ENCODE data around the gene FRAT1. TPM values are rescaled to one million over a fixed set of nuclear protein-coding genes. Genes with fewer than 3 reads are reported as not detected.
"Not testable (repeated sequence)": the region's sequence is repeated elsewhere in the genome, so short reads cannot be mapped to it uniquely, and the experiment has no call there.

FRAT1 gene
- total RNA-seq, 1 donor from 2014 or later: 3.3 TPM

DNA sequence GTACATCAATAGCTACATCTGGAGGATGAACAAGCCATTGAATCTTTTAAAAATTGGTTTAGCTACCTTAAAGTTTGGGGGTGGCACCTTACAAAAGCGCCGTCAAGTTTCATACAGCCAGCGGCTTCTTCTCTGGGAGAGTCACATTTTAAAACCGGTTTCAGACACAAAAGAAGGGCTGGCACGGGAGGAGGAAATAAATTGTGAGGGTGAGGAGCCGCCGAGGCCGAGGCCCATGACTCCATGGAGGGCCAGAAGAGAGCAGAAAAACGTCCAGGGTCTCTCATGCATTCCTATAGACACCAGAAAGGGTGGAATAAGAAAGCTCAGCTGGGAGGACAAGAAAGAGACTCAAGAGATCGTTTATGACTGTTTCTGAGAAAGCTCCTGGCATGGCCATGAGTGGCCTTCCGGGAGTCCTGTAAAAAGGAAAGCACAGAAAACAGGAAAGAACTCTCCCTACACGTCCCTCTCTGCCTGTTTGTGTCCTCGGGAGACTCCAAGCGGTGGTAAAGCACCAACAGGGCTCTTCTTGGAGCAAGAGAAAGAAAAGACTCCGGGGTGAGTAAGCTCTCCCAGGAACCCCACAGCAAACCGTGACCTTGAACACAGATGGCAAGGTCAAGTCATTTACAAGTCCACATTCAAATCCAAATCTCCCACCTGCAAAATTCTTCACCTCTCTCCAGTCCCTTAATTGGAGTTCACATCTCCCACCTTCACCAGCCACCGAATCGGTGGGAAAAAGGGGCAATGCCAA lies 13.7 kb downstream of the FRAT1 start:
- Mint-ChIP-seq H3K36me3 (ENCODE audit: low read depth) (peaks cover 15% of the 10 kb centered on the region), H3K4me1 (ENCODE audit: low read depth) (peaks cover 51% of the 10 kb centered on the region), H3K27ac (peak overlapping the region; percentile 75), H3K27me3 (ENCODE audit: insufficient read depth) (peaks cover 20% of the 10 kb centered on the region), H3K4me3 (peak overlapping the region; percentile 86), H3K9me3 (no peaks in the 10 kb centered on the region)
- DNase-seq (ENCODE audit: low spot score): no peak
- intact Hi-C loops (cut with micrococcal nuclease): loop anchor here (1.0 to 10.0 kb wide), 4 partner anchors 11 to 745 kb away; partner anchors contain the start of gene TM9SF3

GRCh38 chr10:97333351-97333600 lies 14.2 kb downstream of the FRAT1 start:
- H3K36me3 Mint-ChIP-seq (ENCODE audit: low read depth): peaks cover 13% of the 10 kb centered on the region
- H3K27me3 Mint-ChIP-seq (ENCODE audit: insufficient read depth): peaks cover 24% of the 10 kb centered on the region
- H3K9me3 Mint-ChIP-seq: no peaks in the 10 kb centered on the region
- intact Hi-C loops (cut with micrococcal nuclease): loop anchor here (1.0 to 10.0 kb wide), 4 partner anchors 12 to 746 kb away; partner anchors contain the start of gene TM9SF3
- DNase-seq (ENCODE audit: low spot score): no peak
- H3K27ac Mint-ChIP-seq: peak overlapping the region; percentile 75
- H3K4me3 Mint-ChIP-seq: peak overlapping the region; percentile 86
- peaks cover 46% of the 10 kb centered on the region for H3K4me1 Mint-ChIP-seq (ENCODE audit: low read depth)

GRCh38 chr10:97333601-97334369 lies 14.7 kb downstream of the FRAT1 start:
- H3K27ac Mint-ChIP-seq: peak overlapping the region; percentile 75
- intact Hi-C loops (cut with micrococcal nuclease): loop anchor here (1.0 to 10.0 kb wide), 6 partner anchors 12 to 746 kb away; partner anchors contain the start of genes ARHGAP19, MORN4 and TM9SF3
- H3K36me3 Mint-ChIP-seq (ENCODE audit: low read depth): peaks cover 12% of the 10 kb centered on the region
- H3K4me1 Mint-ChIP-seq (ENCODE audit: low read depth): peaks cover 41% of the 10 kb centered on the region
- peak overlapping the region; percentile 86 for H3K4me3 Mint-ChIP-seq
- DNase-seq (ENCODE audit: low spot score): peak; percentile 21
- H3K27me3 Mint-ChIP-seq (ENCODE audit: insufficient read depth): peaks cover 24% of the 10 kb centered on the region
- no peaks in the 10 kb centered on the region for H3K9me3 Mint-ChIP-seq

- H3K27ac Mint-ChIP-seq: peak within 1 kb of the TSS; percentile 75
- H3K4me3 Mint-ChIP-seq: peak within 1 kb of the TSS; percentile 86
- DNase-seq (ENCODE audit: low spot score): peak; percentile 83
- intact Hi-C loops (cut with micrococcal nuclease): loop anchor here (1.0 to 10.0 kb wide), 6 partner anchors 42 to 747 kb away; partner anchors contain the start of genes ARHGAP19, MORN4 and TM9SF3
- H3K36me3 Mint-ChIP-seq (ENCODE audit: low read depth): peaks cover 11% of the 10 kb centered on the region
- H3K9me3 Mint-ChIP-seq: no peaks in the 10 kb centered on the region
- peaks cover 34% of the 10 kb centered on the region for H3K4me1 Mint-ChIP-seq (ENCODE audit: low read depth)
- peaks cover 24% of the 10 kb centered on the region for H3K27me3 Mint-ChIP-seq (ENCODE audit: insufficient read depth)
Measured at GRCh38 chr10:97334370-97335175, 15.5 kb downstream of the FRAT1 start, which contains the start of gene FRAT2. Gene FRAT2, minus strand, starts transcription at chr10:97334729. Its CDS starts 157 bp downstream, at chr10:97334572.

- no peak for DNase-seq (ENCODE audit: low spot score)
- Mint-ChIP-seq H3K4me1 (ENCODE audit: low read depth) (peaks cover 30% of the 10 kb centered on the region), H3K36me3 (ENCODE audit: low read depth) (peaks cover 7% of the 10 kb centered on the region), H3K4me3 (peak overlapping the region; percentile 53), H3K27ac (no peak overlapping the region), H3K27me3 (ENCODE audit: insufficient read depth) (peaks cover 24% of the 10 kb centered on the region), H3K9me3 (no peaks in the 10 kb centered on the region)
- intact Hi-C loops (cut with micrococcal nuclease): loop anchor here (1.0 to 10.0 kb wide), 3 partner anchors 65 to 360 kb away; no protein-coding TSS in a partner anchor
Measured at GRCh38 chr10:97335188-97335619, 16.1 kb downstream of the FRAT1 start.

- Mint-ChIP-seq H3K27me3 (ENCODE audit: insufficient read depth) (peaks cover 24% of the 10 kb centered on the region), H3K27ac (peak overlapping the region; percentile 69)
- intact Hi-C loops (cut with micrococcal nuclease): loop anchor here (10.0 kb wide), 1 partner anchor 361 kb away; no protein-coding TSS in a partner anchor
Measured at GRCh38 chr10:97336006-97336405, 16.9 kb downstream of the FRAT1 start.

GRCh38 chr10:97336446-97336845 lies 17.4 kb downstream of the FRAT1 start:
- H3K9me3 Mint-ChIP-seq: no peaks in the 10 kb centered on the region
- no peak overlapping the region for H3K27ac Mint-ChIP-seq

More at GRCh38 chr10:97336006-97336405, 16.9 kb downstream of the FRAT1 start:
- H3K4me1 Mint-ChIP-seq (ENCODE audit: low read depth): peaks cover 30% of the 10 kb centered on the region
- H3K9me3 Mint-ChIP-seq: no peaks in the 10 kb centered on the region
- H3K36me3 Mint-ChIP-seq (ENCODE audit: low read depth): peaks cover 6% of the 10 kb centered on the region
- DNase-seq (ENCODE audit: low spot score): no peak
- peak overlapping the region; percentile 53 for H3K4me3 Mint-ChIP-seq

GRCh38 chr10:97336942-97337831 lies 18.1 kb downstream of the FRAT1 start:
- Mint-ChIP-seq H3K27me3 (ENCODE audit: insufficient read depth) (peaks cover 27% of the 10 kb centered on the region), H3K27ac (no peak overlapping the region), H3K9me3 (no peaks in the 10 kb centered on the region), H3K36me3 (ENCODE audit: low read depth) (peaks cover 3% of the 10 kb centered on the region), H3K4me1 (ENCODE audit: low read depth) (peaks cover 20% of the 10 kb centered on the region), H3K4me3 (peak overlapping the region; percentile 12)
- no peak for DNase-seq (ENCODE audit: low spot score)
- intact Hi-C loops (cut with micrococcal nuclease): loop anchor here (10.0 kb wide), 1 partner anchor 362 kb away; no protein-coding TSS in a partner anchor

More at GRCh38 chr10:97336446-97336845, 17.4 kb downstream of the FRAT1 start:
- H3K4me3 Mint-ChIP-seq: peak overlapping the region; percentile 12
- H3K27me3 Mint-ChIP-seq (ENCODE audit: insufficient read depth): peaks cover 27% of the 10 kb centered on the region
- no peak for DNase-seq (ENCODE audit: low spot score)
- H3K36me3 Mint-ChIP-seq (ENCODE audit: low read depth): peaks cover 3% of the 10 kb centered on the region
- peaks cover 25% of the 10 kb centered on the region for H3K4me1 Mint-ChIP-seq (ENCODE audit: low read depth)
- intact Hi-C loops (cut with micrococcal nuclease): loop anchor here (10.0 kb wide), 1 partner anchor 362 kb away; no protein-coding TSS in a partner anchor

DNA sequence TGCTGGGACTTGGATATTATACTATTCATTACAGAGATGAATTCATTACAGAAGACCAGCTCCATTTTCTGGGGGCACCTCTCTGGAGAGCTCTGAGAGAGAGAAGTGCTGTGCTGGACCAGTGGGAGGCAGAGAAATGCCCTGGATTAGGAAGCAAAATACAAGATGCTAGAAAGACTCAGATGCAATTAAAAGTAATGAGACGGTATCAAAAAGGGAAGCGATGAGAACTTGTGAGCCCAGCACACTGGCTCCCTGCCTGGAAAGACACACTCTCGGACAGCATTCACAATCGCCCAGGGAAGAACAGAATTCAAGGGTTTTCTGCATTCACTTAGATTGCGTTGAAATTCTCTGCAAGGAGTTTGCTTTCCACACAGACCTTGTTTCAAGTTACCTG lies 19.0 kb downstream of the FRAT1 start:
- Mint-ChIP-seq H3K4me1 (ENCODE audit: low read depth) (peaks cover 11% of the 10 kb centered on the region), H3K4me3 (no peak overlapping the region), H3K36me3 (ENCODE audit: low read depth) (no peaks in the 10 kb centered on the region), H3K9me3 (no peaks in the 10 kb centered on the region), H3K27me3 (ENCODE audit: insufficient read depth) (peaks cover 27% of the 10 kb centered on the region), H3K27ac (no peak overlapping the region)
- no peak for DNase-seq (ENCODE audit: low spot score)
- intact Hi-C loops (cut with micrococcal nuclease): loop anchor here (10.0 kb wide), 1 partner anchor 363 kb away; no protein-coding TSS in a partner anchor

DNA sequence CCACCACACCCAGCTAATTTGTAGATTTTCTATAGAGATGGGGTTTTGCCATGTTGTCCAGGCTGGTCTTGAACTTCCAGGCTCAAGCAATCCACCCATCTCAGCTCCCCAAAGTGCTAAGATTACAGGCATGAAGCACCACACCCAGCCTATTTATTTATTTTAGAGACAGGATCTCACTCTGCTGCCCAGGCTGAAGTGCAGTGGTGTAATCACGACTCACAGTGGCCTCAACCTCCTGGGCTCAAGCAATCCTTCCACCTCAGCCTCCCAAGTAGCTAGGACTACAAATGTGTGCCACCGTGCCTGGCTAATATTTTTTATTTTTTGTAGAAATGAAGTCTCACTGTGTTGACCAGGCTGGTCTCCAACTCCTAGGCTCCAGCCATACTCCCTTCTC lies 22.3 kb downstream of the FRAT1 start:
- no peak for DNase-seq (ENCODE audit: low spot score)
- intact Hi-C loops (cut with micrococcal nuclease): no loop called here
- no peaks in the 10 kb centered on the region for H3K4me1 Mint-ChIP-seq (ENCODE audit: low read depth)
- no peak overlapping the region for H3K4me3 Mint-ChIP-seq
- H3K36me3 Mint-ChIP-seq (ENCODE audit: low read depth): no peaks in the 10 kb centered on the region
- H3K27ac Mint-ChIP-seq: no peak overlapping the region
- H3K27me3 Mint-ChIP-seq (ENCODE audit: insufficient read depth): peaks cover 24% of the 10 kb centered on the region
- no peaks in the 10 kb centered on the region for H3K9me3 Mint-ChIP-seq

GRCh38 chr10:97343664-97344063 lies 24.6 kb downstream of the FRAT1 start:
- DNase-seq (ENCODE audit: low spot score); intact Hi-C loops (cut with micrococcal nuclease); H3K36me3 Mint-ChIP-seq (ENCODE audit: low read depth); H3K4me3 Mint-ChIP-seq; H3K4me1 Mint-ChIP-seq (ENCODE audit: low read depth); H3K27ac Mint-ChIP-seq; H3K27me3 Mint-ChIP-seq (ENCODE audit: insufficient read depth); H3K9me3 Mint-ChIP-seq: not testable (repeated sequence)
